Keratinocyte (primary cell): ENCODE results near the gene NHSL2. TPM values are rescaled to one million over a fixed set of nuclear protein-coding genes. Genes with fewer than 3 reads are reported as not detected.
"Not testable (repeated sequence)": the region's sequence is repeated elsewhere in the genome, so short reads cannot be mapped to it uniquely, and the experiment has no call there.

Experiments used
- DNase-seq: peaks from one replicate; pipeline ENCODE4 v3.0.0-alpha.2; 2011; ENCODE audit warnings: low read depth, missing footprints, low spot score
- FAIRE-seq: peaks from 2 replicates; lab custom pipeline; 2011; peaks lifted over from hg19 to GRCh38; lab: Jason Lieb, UNC
- H2AFZ ChIP-seq: 2 replicates; pipeline ENCODE4 v1.6.0; 2012; ENCODE audit warnings: low read length, control low read depth, inconsistent platforms; ENCODE audit not compliant: control insufficient read depth
- H3K27ac ChIP-seq: 2 replicates; pipeline ENCODE4 v1.5.1; 2011; ENCODE audit warnings: low read length; ENCODE audit not compliant: control insufficient read depth, insufficient read depth
- H3K27me3 ChIP-seq: 3 replicates; pipeline ENCODE4 v1.6.0; 2011; ENCODE audit warnings: low read length; ENCODE audit not compliant: control insufficient read depth, insufficient read depth; ENCODE audit errors: extremely low read depth
- H3K36me3 ChIP-seq, 2 experiments: 2 replicates in 1 of 2; 3 replicates in 1 of 2; pipeline ENCODE4 v1.5.1; 2011; ENCODE audit warnings: low read length in 2 of 2, mild to moderate bottlenecking in 1 of 2; ENCODE audit not compliant: control insufficient read depth in 2 of 2, insufficient read depth in 2 of 2; ENCODE audit errors: extremely low read depth in 1 of 2
- H3K4me1 ChIP-seq: 3 replicates; pipeline ENCODE4 v1.5.1; 2011; ENCODE audit warnings: low read length; ENCODE audit not compliant: control insufficient read depth, insufficient read depth; ENCODE audit errors: extremely low read depth
- H3K4me2 ChIP-seq: 3 replicates; pipeline ENCODE4 v1.6.0; 2011; ENCODE audit warnings: low read depth, low read length; ENCODE audit not compliant: control insufficient read depth, insufficient read depth; ENCODE audit errors: extremely low read depth
- H3K4me3 ChIP-seq, 3 experiments: fragments of 200-600 bp in 1 of 3; sonication (generic) in 1 of 3; 2 replicates in 2 of 3; 3 replicates in 1 of 3; pipeline ENCODE4 v1.5.1; 2011 to 2016; ENCODE audit warnings: low read length in 3 of 3, mild to moderate bottlenecking in 3 of 3, control low read depth in 2 of 3, inconsistent platforms in 1 of 3, low read depth in 1 of 3, mixed read lengths in 1 of 3, mixed run types in 1 of 3, moderate library complexity in 1 of 3; ENCODE audit not compliant: control insufficient read depth in 2 of 3, insufficient read depth in 2 of 3; ENCODE audit errors: extremely low read depth in 1 of 3
- H3K79me2 ChIP-seq: 2 replicates; pipeline ENCODE4 v1.6.0; 2012; ENCODE audit warnings: low read length; ENCODE audit not compliant: control insufficient read depth, insufficient read depth
- H3K9ac ChIP-seq: 3 replicates; pipeline ENCODE4 v1.6.0; 2011; ENCODE audit warnings: low read length; ENCODE audit not compliant: control insufficient read depth, insufficient read depth; ENCODE audit errors: extremely low read depth
- H3K9me1 ChIP-seq: 3 replicates; pipeline ENCODE4 v1.6.0; 2011; ENCODE audit warnings: low read length; ENCODE audit not compliant: control insufficient read depth, insufficient read depth; ENCODE audit errors: extremely low read depth
- H3K9me3 ChIP-seq: 2 replicates; pipeline ENCODE4 v1.5.1; 2012; ENCODE audit warnings: low read depth, low read length; ENCODE audit not compliant: control insufficient read depth
- H4K20me1 ChIP-seq: 3 replicates; pipeline ENCODE4 v1.6.0; 2011; ENCODE audit warnings: low read length; ENCODE audit not compliant: control insufficient read depth, insufficient read depth; ENCODE audit errors: extremely low read depth
- EZH2 ChIP-seq: IDR thresholded peaks from one replicate; pipeline ENCODE4 v1.6.1; 2012; ENCODE audit warnings: inconsistent platforms, mild to moderate bottlenecking, low read length, moderate library complexity
- dilution Hi-C: fragments of 300-500 bp; cut with MboI; formaldehyde crosslinking; loops from one replicate; pipeline ENCODE4 v1.7.0; 2020; ENCODE audit warnings: low sequenced_read_pairs; ENCODE audit not compliant: extremely low pct_ligation_motif_present
- polyA plus RNA-seq, 5 experiments: library from polyadenylated mRNA; depleted of rRNA in 3 of 5; stranded (reverse) in 3 of 5; stranded (forward) in 1 of 5; unstranded in 1 of 5; fragments of >200 nt; gene quantifications; 1 replicate in 1 of 5; 2 replicates in 3 of 5; 3 replicates in 1 of 5; pipeline versions ENCODE4 v1.2.1 to v1.2.3, GENCODE V29; 2011 to 2012; ENCODE audit warnings: missing spikeins in 2 of 5, low read depth in 1 of 5, low replicate concordance in 1 of 5
- TF ChIP-seq, protein P1 (sequence below), 3 experiments: IDR thresholded peaks in 1 of 3; conservative IDR thresholded peaks in 1 of 3; optimal IDR thresholded peaks in 1 of 3; 2 replicates in 2 of 3; 3 replicates in 1 of 3; pipeline versions ENCODE3 to v1.5.1; 2011; ENCODE audit warnings: low read length in 3 of 3, mild to moderate bottlenecking in 3 of 3, moderate library complexity in 2 of 3, control low read depth in 1 of 3, inconsistent platforms in 1 of 3; ENCODE audit not compliant: insufficient read depth in 2 of 3; ENCODE audit errors: extremely low read depth in 1 of 3

NHSL2 gene
- polyA plus RNA-seq, 1 donor (not counting 4 experiments of a cell fraction or from before 2014, with no cell fraction given) = 0.04 TPM

DNA sequence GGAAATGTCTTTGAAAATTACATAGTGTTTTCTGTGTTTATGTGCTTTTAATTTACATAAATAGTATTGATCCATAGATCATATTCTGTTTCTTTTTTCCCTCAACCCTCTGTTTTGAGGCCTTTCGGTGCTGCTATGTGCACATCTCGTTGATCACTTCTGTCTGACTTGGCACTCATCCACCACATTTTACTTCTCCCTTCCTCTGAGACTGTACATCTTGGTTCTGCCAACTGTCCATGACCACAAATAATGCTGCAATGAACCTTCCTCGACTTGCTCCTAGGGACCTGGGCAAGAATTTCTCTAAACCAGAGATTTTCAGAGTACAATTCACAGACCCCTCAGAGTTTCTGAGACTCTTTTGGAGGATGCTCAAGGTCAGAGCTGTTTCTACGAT, 146.7 kb downstream of the NHSL2 start:
- Histone ChIP-seq H3K27ac (no peak overlapping the region), H2AFZ (no peak overlapping the region), H4K20me1 (no peaks in the 10 kb centered on the region), H3K27me3 (peaks cover 36% of the 10 kb centered on the region), H3K9me3 (no peaks in the 10 kb centered on the region), H3K9ac (no peak overlapping the region), H3K36me3 (no peaks in the 10 kb centered on the region), H3K4me2 (no peak overlapping the region), H3K4me1 (no peaks in the 10 kb centered on the region), H3K9me1 (no peaks in the 10 kb centered on the region), H3K4me3 (no peak overlapping the region), H3K79me2 (no peaks in the 10 kb centered on the region)
- FAIRE-seq (no peak), DNase-seq (no peak)
- dilution Hi-C loops = no loop called here
- no peak for TF ChIP-seq EZH2
- TF ChIP-seq, protein P1, sequence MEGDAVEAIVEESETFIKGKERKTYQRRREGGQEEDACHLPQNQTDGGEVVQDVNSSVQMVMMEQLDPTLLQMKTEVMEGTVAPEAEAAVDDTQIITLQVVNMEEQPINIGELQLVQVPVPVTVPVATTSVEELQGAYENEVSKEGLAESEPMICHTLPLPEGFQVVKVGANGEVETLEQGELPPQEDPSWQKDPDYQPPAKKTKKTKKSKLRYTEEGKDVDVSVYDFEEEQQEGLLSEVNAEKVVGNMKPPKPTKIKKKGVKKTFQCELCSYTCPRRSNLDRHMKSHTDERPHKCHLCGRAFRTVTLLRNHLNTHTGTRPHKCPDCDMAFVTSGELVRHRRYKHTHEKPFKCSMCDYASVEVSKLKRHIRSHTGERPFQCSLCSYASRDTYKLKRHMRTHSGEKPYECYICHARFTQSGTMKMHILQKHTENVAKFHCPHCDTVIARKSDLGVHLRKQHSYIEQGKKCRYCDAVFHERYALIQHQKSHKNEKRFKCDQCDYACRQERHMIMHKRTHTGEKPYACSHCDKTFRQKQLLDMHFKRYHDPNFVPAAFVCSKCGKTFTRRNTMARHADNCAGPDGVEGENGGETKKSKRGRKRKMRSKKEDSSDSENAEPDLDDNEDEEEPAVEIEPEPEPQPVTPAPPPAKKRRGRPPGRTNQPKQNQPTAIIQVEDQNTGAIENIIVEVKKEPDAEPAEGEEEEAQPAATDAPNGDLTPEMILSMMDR (optimal IDR thresholded peaks at IDR 0.05 in 1 of 3, IDR thresholded peaks at IDR 0.05 in 1 of 3, conservative IDR thresholded peaks at IDR 0.05 in 1 of 3; ENCODE audit: extremely low read depth in 1 of 3, insufficient read depth in 2 of 3, low read length in 3 of 3) = no peak

DNA sequence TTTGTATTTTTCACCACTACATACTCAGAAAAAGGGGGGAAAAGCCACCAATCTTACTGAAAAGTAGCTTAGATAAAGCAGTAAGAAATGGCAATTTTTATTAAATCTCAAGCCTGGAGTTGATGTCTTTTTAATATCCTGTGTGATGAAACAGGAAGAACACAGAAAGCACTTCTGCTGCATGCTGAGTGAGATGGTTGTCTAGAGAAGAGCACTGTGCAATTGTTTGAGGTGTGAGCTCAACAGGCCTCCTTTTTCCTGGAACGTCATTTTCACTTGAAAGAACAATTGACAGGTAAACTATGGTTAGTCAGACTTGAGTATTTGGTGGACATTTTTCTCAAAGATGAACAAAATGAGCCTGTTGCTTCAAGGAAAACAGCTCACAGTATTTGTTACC, 147.2 kb downstream of the NHSL2 start:
- FAIRE-seq = no peak
- Histone ChIP-seq H3K9me1 (no peaks in the 10 kb centered on the region), H3K9ac (no peak overlapping the region), H2AFZ (no peak overlapping the region), H3K27ac (no peak overlapping the region), H3K4me2 (no peak overlapping the region), H3K4me3 (no peak overlapping the region), H3K9me3 (no peaks in the 10 kb centered on the region), H3K4me1 (no peaks in the 10 kb centered on the region), H3K27me3 (peaks cover 34% of the 10 kb centered on the region), H3K36me3 (no peaks in the 10 kb centered on the region), H4K20me1 (no peaks in the 10 kb centered on the region), H3K79me2 (no peaks in the 10 kb centered on the region)
- no peak for DNase-seq
- dilution Hi-C loops = no loop called here
- TF ChIP-seq, protein P1 (optimal IDR thresholded peaks at IDR 0.05 in 1 of 3, IDR thresholded peaks at IDR 0.05 in 1 of 3, conservative IDR thresholded peaks at IDR 0.05 in 1 of 3; ENCODE audit: extremely low read depth in 1 of 3, insufficient read depth in 2 of 3, low read length in 3 of 3) = no peak
- no peak for TF ChIP-seq EZH2

DNA sequence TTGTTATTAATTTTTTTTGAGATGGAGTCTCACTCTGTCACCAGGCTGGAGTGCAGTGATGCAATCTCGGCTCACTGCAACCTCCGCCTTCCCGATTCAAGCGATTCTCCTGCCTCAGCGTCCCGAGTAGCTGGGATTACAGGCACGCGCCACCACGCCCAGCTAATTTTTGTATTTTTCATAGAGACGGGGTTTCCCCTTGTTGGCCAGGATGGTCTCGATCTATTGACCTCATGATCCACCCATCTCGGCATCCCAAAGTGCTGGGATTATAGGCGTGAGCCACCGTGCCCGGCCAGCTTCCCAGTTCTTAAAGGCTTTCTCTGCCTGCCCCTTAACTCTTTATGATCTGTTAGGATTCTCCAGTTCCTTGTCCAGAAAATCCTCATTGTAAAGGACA, 147.7 kb downstream of the NHSL2 start:
- dilution Hi-C loops, H2AFZ ChIP-seq: not testable (repeated sequence)
- H3K27me3 ChIP-seq = peaks cover 34% of the 10 kb centered on the region

More for the DNA sequence above, 147.7 kb downstream of the NHSL2 start:
- FAIRE-seq, H4K20me1 ChIP-seq, H3K9me3 ChIP-seq, H3K4me3 ChIP-seq, H3K9ac ChIP-seq, H3K4me2 ChIP-seq, H3K36me3 ChIP-seq, DNase-seq, H3K27ac ChIP-seq, H3K9me1 ChIP-seq, H3K79me2 ChIP-seq, H3K4me1 ChIP-seq: not testable (repeated sequence)
